ENCODE results near the gene GPR33. TPM values are rescaled to one million over a fixed set of nuclear protein-coding genes. Genes with fewer than 3 reads are reported as not detected.
"Not testable (repeated sequence)": the region's sequence is repeated elsewhere in the genome, so short reads cannot be mapped to it uniquely, and the experiment has no call there.

Gene GPR33
- total RNA-seq, 2 experiments from 2014 or later, result not detected

- Mint-ChIP-seq H3K27ac (no peak overlapping the region), H3K36me3 (ENCODE audit: low read depth) (no peaks in the 10 kb centered on the region), H3K4me3 (no peak overlapping the region), H3K4me1 (ENCODE audit: low read depth) (no peaks in the 10 kb centered on the region), H3K9me3 (ENCODE audit: insufficient read depth) (no peaks in the 10 kb centered on the region), H3K27me3 (ENCODE audit: low read depth) (peaks cover 3% of the 10 kb centered on the region)
- DNase-seq (no peak), ATAC-seq (no peak)
- ChIA-PET POLR2A (no interaction called here), CTCF (no interaction called here)
Measured at GRCh38 chr14:31489691-31490090, 1.9 kb upstream of the GPR33 start.

GRCh38 chr14:31486764-31487163, 1.1 kb downstream of the GPR33 start:
- ATAC-seq (no peak), DNase-seq (no peak)
- Mint-ChIP-seq H3K27ac (no peak overlapping the region), H3K9me3 (ENCODE audit: insufficient read depth) (no peaks in the 10 kb centered on the region), H3K4me1 (ENCODE audit: low read depth) (no peaks in the 10 kb centered on the region), H3K36me3 (ENCODE audit: low read depth) (no peaks in the 10 kb centered on the region), H3K4me3 (no peak overlapping the region), H3K27me3 (ENCODE audit: low read depth) (peaks cover 3% of the 10 kb centered on the region)
- CTCF ChIA-PET, result no interaction called here
- POLR2A ChIA-PET, result no interaction called here

GRCh38 chr14:31484754-31485153, 3.1 kb downstream of the GPR33 start:
- Mint-ChIP-seq H3K27ac (no peak overlapping the region), H3K4me1 (ENCODE audit: low read depth) (no peaks in the 10 kb centered on the region), H3K36me3 (ENCODE audit: low read depth) (no peaks in the 10 kb centered on the region), H3K9me3 (ENCODE audit: insufficient read depth) (no peaks in the 10 kb centered on the region), H3K4me3 (no peak overlapping the region), H3K27me3 (ENCODE audit: low read depth) (no peaks in the 10 kb centered on the region)
- DNase-seq (no peak), ATAC-seq (no peak)
- CTCF ChIA-PET, result no interaction called here
- POLR2A ChIA-PET, result no interaction called here

GRCh38 chr14:31480156-31480555, 7.7 kb downstream of the GPR33 start:
- Mint-ChIP-seq H3K27ac (no peak overlapping the region), H3K4me3 (no peak overlapping the region), H3K4me1 (ENCODE audit: low read depth) (no peaks in the 10 kb centered on the region), H3K27me3 (ENCODE audit: low read depth) (peaks cover 7% of the 10 kb centered on the region), H3K9me3 (ENCODE audit: insufficient read depth) (no peaks in the 10 kb centered on the region), H3K36me3 (ENCODE audit: low read depth) (no peaks in the 10 kb centered on the region)
- ATAC-seq (no peak), DNase-seq (no peak)
- POLR2A ChIA-PET, result no interaction called here
- CTCF ChIA-PET, result no interaction called here

GRCh38 chr14:31479027-31479426, 8.8 kb downstream of the GPR33 start:
- CTCF ChIA-PET, result no interaction called here
- Mint-ChIP-seq H3K27me3 (ENCODE audit: low read depth) (peaks cover 7% of the 10 kb centered on the region), H3K36me3 (ENCODE audit: low read depth) (no peaks in the 10 kb centered on the region), H3K9me3 (ENCODE audit: insufficient read depth) (no peaks in the 10 kb centered on the region), H3K27ac (no peak overlapping the region), H3K4me3 (no peak overlapping the region), H3K4me1 (ENCODE audit: low read depth) (no peaks in the 10 kb centered on the region)
- ATAC-seq (no peak), DNase-seq (no peak)
- POLR2A ChIA-PET, result no interaction called here

- DNase-seq (no peak), ATAC-seq (no peak)
- Mint-ChIP-seq H3K36me3 (ENCODE audit: low read depth) (no peaks in the 10 kb centered on the region), H3K9me3 (ENCODE audit: insufficient read depth) (no peaks in the 10 kb centered on the region), H3K27me3 (ENCODE audit: low read depth) (peaks cover 7% of the 10 kb centered on the region), H3K4me3 (no peak overlapping the region), H3K27ac (no peak overlapping the region), H3K4me1 (ENCODE audit: low read depth) (no peaks in the 10 kb centered on the region)
- POLR2A ChIA-PET, result no interaction called here
- CTCF ChIA-PET, result no interaction called here
Measured at GRCh38 chr14:31477248-31477647, 10.6 kb downstream of the GPR33 start.

- H3K27me3 Mint-ChIP-seq (ENCODE audit: low read depth), result peaks cover 7% of the 10 kb centered on the region
- H3K9me3 Mint-ChIP-seq (ENCODE audit: insufficient read depth), result no peaks in the 10 kb centered on the region
- no peaks in the 10 kb centered on the region for H3K36me3 Mint-ChIP-seq (ENCODE audit: low read depth)
- DNase-seq (no peak), ATAC-seq (no peak)
- ChIA-PET POLR2A (no interaction called here), CTCF (no interaction called here)
- no peak overlapping the region for H3K4me3 Mint-ChIP-seq
- no peak overlapping the region for H3K27ac Mint-ChIP-seq
- H3K4me1 Mint-ChIP-seq (ENCODE audit: low read depth), result no peaks in the 10 kb centered on the region
Measured at GRCh38 chr14:31476131-31476866, 11.5 kb downstream of the GPR33 start.

- H3K4me1 Mint-ChIP-seq (ENCODE audit: low read depth), result no peaks in the 10 kb centered on the region
- no peak overlapping the region for H3K4me3 Mint-ChIP-seq
- POLR2A ChIA-PET, result no interaction called here
- CTCF ChIA-PET, result no interaction called here
- DNase-seq (no peak), ATAC-seq (no peak)
- no peaks in the 10 kb centered on the region for H3K9me3 Mint-ChIP-seq (ENCODE audit: insufficient read depth)
- H3K36me3 Mint-ChIP-seq (ENCODE audit: low read depth), result no peaks in the 10 kb centered on the region
- H3K27ac Mint-ChIP-seq, result no peak overlapping the region
- H3K27me3 Mint-ChIP-seq (ENCODE audit: low read depth), result no peaks in the 10 kb centered on the region
Measured at GRCh38 chr14:31466554-31466953, 21.3 kb downstream of the GPR33 start.

GRCh38 chr14:31465111-31465510, 22.7 kb downstream of the GPR33 start:
- ATAC-seq (no peak), DNase-seq (no peak)
- Mint-ChIP-seq H3K4me1 (ENCODE audit: low read depth) (no peaks in the 10 kb centered on the region), H3K27ac (no peak overlapping the region), H3K4me3 (no peak overlapping the region), H3K9me3 (ENCODE audit: insufficient read depth) (no peaks in the 10 kb centered on the region), H3K27me3 (ENCODE audit: low read depth) (peaks cover 5% of the 10 kb centered on the region), H3K36me3 (ENCODE audit: low read depth) (no peaks in the 10 kb centered on the region)
- CTCF ChIA-PET, result no interaction called here
- POLR2A ChIA-PET, result no interaction called here

- DNase-seq; H3K4me3 Mint-ChIP-seq; H3K36me3 Mint-ChIP-seq (ENCODE audit: low read depth); H3K9me3 Mint-ChIP-seq (ENCODE audit: insufficient read depth); H3K27me3 Mint-ChIP-seq (ENCODE audit: low read depth); H3K27ac Mint-ChIP-seq; ATAC-seq: not testable (repeated sequence)
- ChIA-PET POLR2A (interaction anchor here (0.6 to 0.7 kb wide), 2 partner anchors 395 to 608 kb away, joined by 3 read pairs; no protein-coding TSS in a partner anchor), CTCF (interaction anchor here (1.0 kb wide), 1 partner anchor 12 kb away, joined by 3 read pairs; no protein-coding TSS in a partner anchor)
- peaks cover 12% of the 10 kb centered on the region for H3K4me1 Mint-ChIP-seq (ENCODE audit: low read depth)
Measured at GRCh38 chr14:31462450-31462849, 25.4 kb downstream of the GPR33 start.

GRCh38 chr14:31461545-31461944, 26.3 kb downstream of the GPR33 start:
- peaks cover 16% of the 10 kb centered on the region for H3K4me1 Mint-ChIP-seq (ENCODE audit: low read depth)
- DNase-seq (no peak), ATAC-seq (no peak)
- H3K4me3 Mint-ChIP-seq, result no peak overlapping the region
- ChIA-PET POLR2A (no interaction called here), CTCF (no interaction called here)
- no peaks in the 10 kb centered on the region for H3K36me3 Mint-ChIP-seq (ENCODE audit: low read depth)
- no peak overlapping the region for H3K27ac Mint-ChIP-seq
- H3K9me3 Mint-ChIP-seq (ENCODE audit: insufficient read depth), result no peaks in the 10 kb centered on the region
- peaks cover 5% of the 10 kb centered on the region for H3K27me3 Mint-ChIP-seq (ENCODE audit: low read depth)

GRCh38 chr14:31457665-31458659, 29.9 kb downstream of the GPR33 start:
- ATAC-seq (no peak), DNase-seq (no peak)
- H3K27me3 Mint-ChIP-seq (ENCODE audit: low read depth), result peaks cover 5% of the 10 kb centered on the region
- ChIA-PET POLR2A (interaction anchor here (0.6 to 1.8 kb wide), 8 partner anchors 12 to 1107 kb away, joined by 3 to 17 read pairs (median 3); partner anchors contain the start of genes HEATR5A and NUBPL), CTCF (interaction anchor here (0.6 to 2.2 kb wide), 9 partner anchors 9 to 800 kb away, joined by 3 to 18 read pairs (median 3); partner anchors contain the start of genes HEATR5A, HECTD1 and NUBPL)
- peak overlapping the region; percentile 98 for H3K27ac Mint-ChIP-seq
- H3K4me3 Mint-ChIP-seq, result peak overlapping the region; percentile 99
- H3K4me1 Mint-ChIP-seq (ENCODE audit: low read depth), result peaks cover 27% of the 10 kb centered on the region
- no peaks in the 10 kb centered on the region for H3K9me3 Mint-ChIP-seq (ENCODE audit: insufficient read depth)
- no peaks in the 10 kb centered on the region for H3K36me3 Mint-ChIP-seq (ENCODE audit: low read depth)

All from activated CD8-positive, alpha-beta T cell treated with anti-CD3 and anti-CD28 coated beads, Interleukin-2, amount 10 ng/mL, durations not matched to agents 7 days and 5 days (primary cell).